HepG2 (cell line): Measurements from ENCODE around the gene HLA-B. TPM values are rescaled to one million over a fixed set of nuclear protein-coding genes. Genes with fewer than 3 reads are reported as not detected.

Experiments
- ADNP ChIP-seq: sonication (generic); formaldehyde crosslinking; IDR thresholded peaks from 2 replicates; pipeline ENCODE4 v1.4.0; 2020; ENCODE audit warnings: missing genetic modification reagents
- MXD4 ChIP-seq: IDR thresholded peaks from 2 replicates; pipeline ENCODE4 v1.6.1; 2016; ENCODE audit warnings: mild to moderate bottlenecking, missing biosample characterization, missing genetic modification reagents
- SMC3 ChIP-seq: IDR thresholded peaks from 2 replicates; pipeline ENCODE4 v1.6.1; 2011; ENCODE audit warnings: low read length, improper control_type of control experiment
- THAP11 ChIP-seq: IDR thresholded peaks from 2 replicates; pipeline ENCODE4 v1.6.1; 2016; ENCODE audit warnings: missing biosample characterization, missing genetic modification reagents
- TOE1 ChIP-seq: sonication (generic); formaldehyde crosslinking; IDR thresholded peaks from 2 replicates; pipeline ENCODE4 v1.4.0; 2020; ENCODE audit warnings: mild to moderate bottlenecking, missing genetic modification reagents
- ZFP37 ChIP-seq: sonication (generic); formaldehyde crosslinking; IDR thresholded peaks from 2 replicates; pipeline ENCODE4 v1.4.0; 2020; ENCODE audit warnings: missing genetic modification reagents, borderline replicate concordance
- ZFY ChIP-seq: sonication (generic); formaldehyde crosslinking; IDR thresholded peaks from 2 replicates; pipeline ENCODE4 v1.4.0; 2020; ENCODE audit warnings: missing genetic modification reagents
- ZMYM4 ChIP-seq: sonication (generic); formaldehyde crosslinking; IDR thresholded peaks from 2 replicates; pipeline ENCODE4 v1.8.1; 2023; ENCODE audit warnings: mild to moderate bottlenecking, missing genetic modification reagents
- ZNF224 ChIP-seq: sonication (generic); formaldehyde crosslinking; IDR thresholded peaks from 2 replicates; pipeline ENCODE4 v1.5.0; 2020; ENCODE audit warnings: mild to moderate bottlenecking, missing genetic modification reagents
- ZNF703 ChIP-seq: sonication (generic); formaldehyde crosslinking; IDR thresholded peaks from 2 replicates; pipeline ENCODE4 v1.5.1; 2020; ENCODE audit warnings: missing genetic modification reagents, mild to moderate bottlenecking, moderate library complexity, borderline replicate concordance
- polyA plus RNA-seq, 8 experiments: library from polyadenylated mRNA; depleted of rRNA in 3 of 8; stranded (reverse) in 7 of 8; unstranded in 1 of 8; fragments of >200 nt; fragmentation: Illumina TruSeq in 4 of 8; extraction: Trizol in 4 of 8; gene quantifications; 2 replicates each; pipeline versions ENCODE4 v1.2.1 to v1.2.3, GENCODE V29; 2011 to 2016; ENCODE audit warnings: low read depth in 4 of 8, missing spikeins in 1 of 8, mixed read lengths in 1 of 8; ENCODE audit not compliant: insufficient read depth in 1 of 8
- total RNA-seq, 5 experiments: library from RNA; depleted of rRNA; stranded (reverse); fragments of >200 nt; fragmentation: Illumina TruSeq; extraction: Trizol; gene quantifications; 2 replicates each; pipeline ENCODE4 v1.2.3, GENCODE V29; 2016; ENCODE audit warnings: low read depth in 1 of 5
- TF ChIP-seq, protein P1 (sequence below): sonication (generic); formaldehyde crosslinking; IDR thresholded peaks from 2 replicates; pipeline ENCODE4 v1.8.0; 2022; ENCODE audit warnings: missing genetic modification reagents, mild to moderate bottlenecking, borderline replicate concordance
- TF ChIP-seq, protein P2 (sequence below): sonication (generic); formaldehyde crosslinking; conservative IDR thresholded peaks from 2 replicates; pipeline ENCODE4 v1.8.0; 2022; ENCODE audit warnings: low read depth, missing genetic modification reagents
- TF ChIP-seq, protein P3 (sequence below): sonication (generic); formaldehyde crosslinking; IDR thresholded peaks from 2 replicates; pipeline ENCODE4 v1.8.1; 2022; ENCODE audit warnings: low read depth, mild to moderate bottlenecking, missing genetic modification reagents
- TF ChIP-seq, protein P4 (sequence below): sonication (generic); formaldehyde crosslinking; IDR thresholded peaks from 2 replicates; pipeline ENCODE4 v1.8.0; 2022; ENCODE audit warnings: mild to moderate bottlenecking, missing genetic modification reagents; ENCODE audit not compliant: insufficient replicate concordance
- TF ChIP-seq, protein P5 (sequence below): sonication (generic); formaldehyde crosslinking; IDR thresholded peaks from 2 replicates; pipeline ENCODE4 v1.4.0; 2020; ENCODE audit warnings: missing genetic modification reagents

The HLA-B gene
- total and polyA plus RNA-seq, 2 of the 13 experiments (the other 11 are each of a cell fraction or from before 2014, with no cell fraction given) = 35.3 to 88.9 TPM

DNA sequence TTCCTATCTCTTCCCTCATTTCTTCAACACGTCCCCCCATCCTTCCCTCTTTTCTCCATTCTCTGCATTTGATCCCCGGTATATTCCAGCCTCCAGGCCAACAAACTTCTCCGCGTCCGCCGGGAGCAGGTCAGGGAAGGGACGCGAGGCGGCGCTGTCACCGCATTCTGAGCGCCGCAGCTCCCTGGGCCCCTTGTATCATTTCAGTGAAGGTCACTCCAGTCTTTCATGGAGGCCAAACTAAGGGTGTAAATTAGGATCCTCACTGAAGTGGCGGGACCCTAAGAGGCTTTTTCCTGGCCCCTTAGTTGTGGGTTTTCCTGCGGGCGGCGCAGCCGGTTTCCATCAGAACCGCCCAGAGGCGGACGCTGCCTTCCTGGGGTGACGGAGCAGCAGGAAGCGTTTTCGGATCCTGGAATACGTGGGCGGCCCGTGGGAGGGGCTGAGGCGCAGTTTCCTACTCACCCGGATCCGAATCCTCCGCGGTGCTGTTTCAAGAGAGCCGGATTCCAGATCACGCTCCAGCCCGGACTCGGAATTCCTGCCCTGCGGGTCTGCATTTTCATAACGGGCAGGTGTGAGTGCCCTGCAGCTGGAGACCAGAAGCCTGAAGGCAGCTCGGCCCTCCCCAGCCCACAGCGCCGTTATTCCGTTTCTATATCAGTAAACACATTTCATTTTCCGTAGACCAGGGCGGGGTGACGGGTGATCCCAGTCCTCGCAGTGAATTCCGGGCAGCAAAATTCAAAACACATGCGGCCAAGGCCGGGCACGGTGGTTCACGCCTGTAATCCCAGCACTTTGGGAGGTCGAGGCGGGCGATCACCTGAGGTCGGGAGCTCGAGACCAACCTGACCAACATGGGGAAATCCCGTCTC is 42.8 kb upstream of the HLA-B start (continued):
- TF ChIP-seq, protein P1, sequence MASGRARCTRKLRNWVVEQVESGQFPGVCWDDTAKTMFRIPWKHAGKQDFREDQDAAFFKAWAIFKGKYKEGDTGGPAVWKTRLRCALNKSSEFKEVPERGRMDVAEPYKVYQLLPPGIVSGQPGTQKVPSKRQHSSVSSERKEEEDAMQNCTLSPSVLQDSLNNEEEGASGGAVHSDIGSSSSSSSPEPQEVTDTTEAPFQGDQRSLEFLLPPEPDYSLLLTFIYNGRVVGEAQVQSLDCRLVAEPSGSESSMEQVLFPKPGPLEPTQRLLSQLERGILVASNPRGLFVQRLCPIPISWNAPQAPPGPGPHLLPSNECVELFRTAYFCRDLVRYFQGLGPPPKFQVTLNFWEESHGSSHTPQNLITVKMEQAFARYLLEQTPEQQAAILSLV (CRISPR knock-in tag) = 0 out of 2 replicates have a peak, but pooled peaks have one; percentile 58
- TF ChIP-seq ZFY (peak; percentile 77), THAP11 (peak; percentile 66), ADNP (CRISPR knock-in tag) (no peak), ZMYM4 (CRISPR knock-in tag) (peak; percentile 63), MXD4 (CRISPR knock-in tag) (peak; percentile 60), ZNF224 (peak; percentile 95), SMC3 (peak; percentile 47; the same call in 1 of the 2 replicates), TOE1 (CRISPR knock-in tag) (no peak), ZFP37 (CRISPR knock-in tag) (no peak), ZNF703 (CRISPR knock-in tag) (no peak; the same call in 1 of the 2 replicates)
- TF ChIP-seq, protein P2, sequence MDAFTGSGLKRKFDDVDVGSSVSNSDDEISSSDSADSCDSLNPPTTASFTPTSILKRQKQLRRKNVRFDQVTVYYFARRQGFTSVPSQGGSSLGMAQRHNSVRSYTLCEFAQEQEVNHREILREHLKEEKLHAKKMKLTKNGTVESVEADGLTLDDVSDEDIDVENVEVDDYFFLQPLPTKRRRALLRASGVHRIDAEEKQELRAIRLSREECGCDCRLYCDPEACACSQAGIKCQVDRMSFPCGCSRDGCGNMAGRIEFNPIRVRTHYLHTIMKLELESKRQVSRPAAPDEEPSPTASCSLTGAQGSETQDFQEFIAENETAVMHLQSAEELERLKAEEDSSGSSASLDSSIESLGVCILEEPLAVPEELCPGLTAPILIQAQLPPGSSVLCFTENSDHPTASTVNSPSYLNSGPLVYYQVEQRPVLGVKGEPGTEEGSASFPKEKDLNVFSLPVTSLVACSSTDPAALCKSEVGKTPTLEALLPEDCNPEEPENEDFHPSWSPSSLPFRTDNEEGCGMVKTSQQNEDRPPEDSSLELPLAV (CRISPR knock-in tag) = no peak
- TF ChIP-seq, protein P3, sequence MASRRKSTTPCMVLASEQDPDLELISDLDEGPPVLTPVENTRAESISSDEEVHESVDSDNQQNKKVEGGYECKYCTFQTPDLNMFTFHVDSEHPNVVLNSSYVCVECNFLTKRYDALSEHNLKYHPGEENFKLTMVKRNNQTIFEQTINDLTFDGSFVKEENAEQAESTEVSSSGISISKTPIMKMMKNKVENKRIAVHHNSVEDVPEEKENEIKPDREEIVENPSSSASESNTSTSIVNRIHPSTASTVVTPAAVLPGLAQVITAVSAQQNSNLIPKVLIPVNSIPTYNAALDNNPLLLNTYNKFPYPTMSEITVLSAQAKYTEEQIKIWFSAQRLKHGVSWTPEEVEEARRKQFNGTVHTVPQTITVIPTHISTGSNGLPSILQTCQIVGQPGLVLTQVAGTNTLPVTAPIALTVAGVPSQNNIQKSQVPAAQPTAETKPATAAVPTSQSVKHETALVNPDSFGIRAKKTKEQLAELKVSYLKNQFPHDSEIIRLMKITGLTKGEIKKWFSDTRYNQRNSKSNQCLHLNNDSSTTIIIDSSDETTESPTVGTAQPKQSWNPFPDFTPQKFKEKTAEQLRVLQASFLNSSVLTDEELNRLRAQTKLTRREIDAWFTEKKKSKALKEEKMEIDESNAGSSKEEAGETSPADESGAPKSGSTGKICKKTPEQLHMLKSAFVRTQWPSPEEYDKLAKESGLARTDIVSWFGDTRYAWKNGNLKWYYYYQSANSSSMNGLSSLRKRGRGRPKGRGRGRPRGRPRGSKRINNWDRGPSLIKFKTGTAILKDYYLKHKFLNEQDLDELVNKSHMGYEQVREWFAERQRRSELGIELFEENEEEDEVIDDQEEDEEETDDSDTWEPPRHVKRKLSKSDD (CRISPR knock-in tag) = peak; percentile 66; the same call in 1 of the 2 replicates
- TF ChIP-seq, protein P4, sequence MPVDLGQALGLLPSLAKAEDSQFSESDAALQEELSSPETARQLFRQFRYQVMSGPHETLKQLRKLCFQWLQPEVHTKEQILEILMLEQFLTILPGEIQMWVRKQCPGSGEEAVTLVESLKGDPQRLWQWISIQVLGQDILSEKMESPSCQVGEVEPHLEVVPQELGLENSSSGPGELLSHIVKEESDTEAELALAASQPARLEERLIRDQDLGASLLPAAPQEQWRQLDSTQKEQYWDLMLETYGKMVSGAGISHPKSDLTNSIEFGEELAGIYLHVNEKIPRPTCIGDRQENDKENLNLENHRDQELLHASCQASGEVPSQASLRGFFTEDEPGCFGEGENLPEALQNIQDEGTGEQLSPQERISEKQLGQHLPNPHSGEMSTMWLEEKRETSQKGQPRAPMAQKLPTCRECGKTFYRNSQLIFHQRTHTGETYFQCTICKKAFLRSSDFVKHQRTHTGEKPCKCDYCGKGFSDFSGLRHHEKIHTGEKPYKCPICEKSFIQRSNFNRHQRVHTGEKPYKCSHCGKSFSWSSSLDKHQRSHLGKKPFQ (CRISPR knock-in tag) = peak; percentile 95
- TF ChIP-seq, protein P5, sequence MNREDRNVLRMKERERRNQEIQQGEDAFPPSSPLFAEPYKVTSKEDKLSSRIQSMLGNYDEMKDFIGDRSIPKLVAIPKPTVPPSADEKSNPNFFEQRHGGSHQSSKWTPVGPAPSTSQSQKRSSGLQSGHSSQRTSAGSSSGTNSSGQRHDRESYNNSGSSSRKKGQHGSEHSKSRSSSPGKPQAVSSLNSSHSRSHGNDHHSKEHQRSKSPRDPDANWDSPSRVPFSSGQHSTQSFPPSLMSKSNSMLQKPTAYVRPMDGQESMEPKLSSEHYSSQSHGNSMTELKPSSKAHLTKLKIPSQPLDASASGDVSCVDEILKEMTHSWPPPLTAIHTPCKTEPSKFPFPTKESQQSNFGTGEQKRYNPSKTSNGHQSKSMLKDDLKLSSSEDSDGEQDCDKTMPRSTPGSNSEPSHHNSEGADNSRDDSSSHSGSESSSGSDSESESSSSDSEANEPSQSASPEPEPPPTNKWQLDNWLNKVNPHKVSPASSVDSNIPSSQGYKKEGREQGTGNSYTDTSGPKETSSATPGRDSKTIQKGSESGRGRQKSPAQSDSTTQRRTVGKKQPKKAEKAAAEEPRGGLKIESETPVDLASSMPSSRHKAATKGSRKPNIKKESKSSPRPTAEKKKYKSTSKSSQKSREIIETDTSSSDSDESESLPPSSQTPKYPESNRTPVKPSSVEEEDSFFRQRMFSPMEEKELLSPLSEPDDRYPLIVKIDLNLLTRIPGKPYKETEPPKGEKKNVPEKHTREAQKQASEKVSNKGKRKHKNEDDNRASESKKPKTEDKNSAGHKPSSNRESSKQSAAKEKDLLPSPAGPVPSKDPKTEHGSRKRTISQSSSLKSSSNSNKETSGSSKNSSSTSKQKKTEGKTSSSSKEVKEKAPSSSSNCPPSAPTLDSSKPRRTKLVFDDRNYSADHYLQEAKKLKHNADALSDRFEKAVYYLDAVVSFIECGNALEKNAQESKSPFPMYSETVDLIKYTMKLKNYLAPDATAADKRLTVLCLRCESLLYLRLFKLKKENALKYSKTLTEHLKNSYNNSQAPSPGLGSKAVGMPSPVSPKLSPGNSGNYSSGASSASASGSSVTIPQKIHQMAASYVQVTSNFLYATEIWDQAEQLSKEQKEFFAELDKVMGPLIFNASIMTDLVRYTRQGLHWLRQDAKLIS (CRISPR knock-in tag) = no peak
